Measurements from ENCODE around the gene FGD2.

FGD2 gene

GRCh38 chr6:37061157-37061804 lies 55.8 kb downstream of the FGD2 start:
- no peak for DNase-seq

GRCh38 chr6:37062424-37062823 lies 57.0 kb downstream of the FGD2 start:
- DNase-seq: no peak

DNA sequence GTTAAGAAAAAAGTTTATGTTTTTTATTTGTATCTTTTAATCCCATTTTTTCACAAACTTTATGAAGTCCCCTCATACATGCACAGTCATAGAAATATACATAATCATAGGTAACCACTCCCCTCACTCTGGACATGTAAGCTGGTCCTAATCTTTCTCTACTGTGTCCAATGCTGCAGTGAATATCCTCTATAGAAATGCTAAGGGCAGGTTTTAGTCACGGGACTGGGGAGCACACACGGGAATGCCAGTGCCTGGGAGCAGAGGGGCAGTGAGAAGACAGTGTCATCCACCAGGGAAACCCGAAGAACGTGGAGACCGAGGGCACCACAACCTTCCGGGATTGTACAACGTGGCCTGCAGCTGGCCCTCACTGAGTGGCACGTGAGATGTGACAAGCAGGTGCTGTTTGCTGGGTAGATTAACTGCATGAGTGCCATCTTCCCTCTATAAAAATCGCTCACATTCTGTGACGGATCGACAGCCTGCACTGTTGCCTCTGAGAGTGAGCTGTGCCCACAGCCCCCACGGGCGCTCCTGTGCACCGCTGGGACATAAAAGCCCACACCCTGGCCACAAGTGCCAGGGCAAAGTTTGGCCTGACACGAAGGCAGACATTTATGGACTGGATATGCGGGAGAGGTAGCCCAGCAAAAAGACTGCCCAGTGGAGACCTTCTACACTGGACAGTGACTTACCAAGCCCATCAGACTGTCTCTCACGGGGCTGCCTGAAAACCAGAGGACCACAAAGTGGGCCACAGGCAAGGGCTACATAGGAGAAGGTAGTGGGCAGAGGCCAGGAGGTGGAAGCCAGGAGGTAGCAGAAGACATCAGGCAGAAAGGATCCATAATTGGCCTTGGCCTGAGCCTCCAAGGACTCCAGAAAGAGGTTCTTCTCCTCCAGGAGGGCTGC lies 63.2 kb downstream of the FGD2 start:
- no peak for DNase-seq

DNA sequence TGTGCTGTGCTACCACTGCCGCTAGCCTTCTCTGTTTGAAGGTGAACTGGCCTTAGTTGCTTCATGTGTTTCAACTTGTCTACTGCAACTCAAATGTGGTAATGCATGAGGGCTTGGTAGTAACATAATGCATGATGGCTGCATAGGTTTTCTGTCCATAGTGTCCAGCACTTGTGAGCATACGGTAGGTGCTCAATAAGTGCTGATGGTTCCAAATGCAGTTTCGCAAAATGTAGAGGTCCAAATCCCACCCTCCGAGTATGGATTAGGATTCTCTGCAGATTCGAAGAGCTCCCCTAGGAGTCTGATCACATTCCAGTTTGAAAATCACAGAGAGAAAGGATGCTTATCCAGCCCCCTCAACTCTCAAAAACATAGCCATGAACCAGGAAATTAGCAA lies 64.2 kb downstream of the FGD2 start:
- DNase-seq: no peak

DNA sequence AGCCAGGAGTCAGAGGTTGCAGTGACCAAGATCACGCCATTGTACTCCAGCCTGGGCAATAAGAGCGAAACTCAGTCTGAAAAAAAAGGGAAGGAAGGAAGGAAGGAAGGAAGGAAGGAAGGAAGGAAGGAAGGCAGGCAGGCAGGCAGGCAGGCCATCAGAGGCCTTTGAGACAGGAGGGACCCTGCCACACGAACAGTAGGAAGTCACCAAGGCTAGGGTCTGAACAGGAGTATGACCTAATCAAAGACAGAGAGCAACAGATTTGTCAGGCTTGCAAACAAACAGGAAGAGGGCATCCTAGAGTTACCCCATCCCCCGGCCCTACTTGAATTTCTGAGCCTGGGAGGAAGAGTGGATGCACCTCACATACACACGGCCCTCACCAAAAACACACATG lies 67.1 kb downstream of the FGD2 start:
- DNase-seq: no peak

- no peak for DNase-seq
These were observed 68.8 kb downstream of the FGD2 start for GRCh38 chr6:37074053-37074827.

DNA sequence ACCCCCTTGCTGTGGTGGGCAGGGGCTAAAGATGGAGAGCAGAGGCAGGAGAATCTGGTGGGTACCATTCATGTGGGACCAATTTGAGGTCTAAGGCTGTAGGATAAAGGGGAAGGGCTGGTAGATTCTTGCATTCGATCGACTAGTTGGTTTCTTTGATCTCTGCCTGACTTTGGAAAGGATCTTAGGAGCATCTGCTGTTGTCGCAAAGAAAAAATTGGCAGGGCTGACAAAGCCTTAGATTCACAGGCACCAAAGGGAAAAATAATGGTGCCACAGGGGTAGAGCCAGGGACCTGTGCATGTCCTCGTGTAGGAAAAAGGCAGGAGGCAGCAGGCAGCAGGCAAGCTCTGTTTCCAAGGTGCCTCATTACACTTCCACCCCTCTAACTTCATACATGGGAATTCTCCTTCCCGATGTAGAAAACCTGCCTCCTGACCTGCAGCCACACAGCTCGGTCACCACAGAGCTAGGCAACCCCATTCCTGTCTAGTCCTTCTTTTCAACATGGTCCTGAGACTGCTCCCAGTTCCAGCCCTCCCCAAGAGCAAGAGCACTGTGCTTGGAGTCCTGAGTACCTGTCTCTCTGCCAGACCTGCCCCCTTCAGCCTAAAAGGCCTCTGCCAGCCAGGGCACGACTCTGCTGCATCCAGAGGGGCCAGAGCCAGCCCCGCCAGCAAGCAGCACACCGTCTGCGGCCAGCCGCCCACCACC lies 71.9 kb downstream of the FGD2 start:
- no peak for DNase-seq

- no peak for DNase-seq
These were observed 72.4 kb downstream of the FGD2 start for GRCh38 chr6:37077905-37078296.

Data from activated effector memory CD4-positive, alpha-beta T cell treated with Interleukin-2 at 50 U/mL for 16 hours (primary cell).